HuH-7.5 (cell line): ENCODE results near the gene ZFAND3.

Experiments used
- DNase-seq: peaks from one replicate; pipeline ENCODE4 v3.0.0; 2011; ENCODE audit warnings: low spot score

ZFAND3 gene

DNA sequence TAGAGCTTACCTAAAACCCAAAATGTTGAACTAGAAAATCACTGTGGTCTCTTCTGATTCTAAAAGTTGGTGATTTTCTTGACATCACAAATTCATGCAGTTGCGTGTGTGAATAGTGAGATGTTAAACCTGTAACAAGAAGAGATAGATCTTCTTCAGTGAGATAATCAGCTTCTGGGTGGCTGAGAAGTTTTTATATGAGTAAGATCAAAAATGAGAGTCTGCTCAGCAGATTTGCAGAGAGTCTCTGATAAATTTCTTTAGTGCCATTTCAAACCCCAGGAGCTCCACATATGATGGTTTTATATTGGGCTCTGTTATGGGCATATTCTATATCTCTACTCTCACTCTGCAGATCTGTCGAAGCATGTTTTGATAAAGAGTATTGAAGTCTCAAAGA lies 185.4 kb downstream of the ZFAND3 start:
- no peak for DNase-seq

DNA sequence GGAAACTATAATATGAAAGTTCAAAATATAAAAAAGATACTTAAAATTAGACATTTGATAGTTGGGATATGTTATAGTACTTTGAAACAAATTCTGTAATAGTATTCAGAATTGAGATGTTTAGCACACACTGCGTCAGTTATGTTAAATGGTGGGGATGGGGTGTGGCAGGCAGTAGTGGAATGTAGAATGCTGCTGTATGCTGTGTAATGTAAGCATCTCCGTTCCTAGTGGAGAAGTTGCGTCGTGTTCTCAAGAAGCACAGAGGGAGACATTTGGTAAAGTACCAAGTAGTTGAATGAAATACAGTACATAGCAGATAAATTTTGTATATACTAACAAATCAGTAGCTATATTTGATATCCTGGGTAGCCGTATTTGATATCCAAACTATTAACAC lies 192.4 kb downstream of the ZFAND3 start:
- DNase-seq = no peak

DNA sequence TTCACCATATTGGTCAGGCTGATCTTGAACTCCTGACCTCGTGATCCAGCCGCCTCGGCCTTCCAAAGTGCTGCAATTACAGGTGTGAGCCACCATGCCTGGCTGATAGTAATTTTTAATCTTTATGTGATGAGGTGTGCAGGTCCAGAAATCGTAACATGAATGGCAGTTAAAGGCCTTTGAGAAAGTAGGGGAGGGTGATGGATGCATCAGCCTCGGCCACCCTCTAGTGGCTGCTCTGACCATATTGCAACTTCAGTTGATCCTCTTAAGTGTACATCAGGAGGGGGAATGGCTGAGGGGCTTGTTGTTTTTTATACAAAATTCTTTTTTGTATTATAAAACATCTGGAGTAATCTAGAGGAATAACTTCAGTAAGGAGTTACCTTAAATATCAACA lies 193.0 kb downstream of the ZFAND3 start:
- DNase-seq = no peak

DNA sequence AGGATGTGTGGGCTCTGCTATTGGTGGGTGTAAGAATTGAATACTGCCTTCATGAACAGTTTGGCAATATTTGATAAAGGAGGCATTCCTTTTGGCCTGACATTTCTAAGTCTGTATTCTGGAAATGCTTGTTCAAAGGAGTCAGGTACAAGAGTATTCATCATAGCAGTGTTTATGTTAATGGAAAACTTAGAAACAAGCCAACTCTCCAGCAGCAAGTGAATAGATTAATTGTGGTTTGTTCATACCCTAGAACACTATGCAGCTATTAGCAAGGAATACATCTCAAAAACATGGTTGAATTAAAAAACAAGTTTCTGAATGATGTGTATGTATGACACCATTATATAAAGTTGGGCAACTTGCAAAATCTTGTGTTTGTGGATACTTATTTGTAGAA lies 195.8 kb downstream of the ZFAND3 start:
- DNase-seq = no peak

DNA sequence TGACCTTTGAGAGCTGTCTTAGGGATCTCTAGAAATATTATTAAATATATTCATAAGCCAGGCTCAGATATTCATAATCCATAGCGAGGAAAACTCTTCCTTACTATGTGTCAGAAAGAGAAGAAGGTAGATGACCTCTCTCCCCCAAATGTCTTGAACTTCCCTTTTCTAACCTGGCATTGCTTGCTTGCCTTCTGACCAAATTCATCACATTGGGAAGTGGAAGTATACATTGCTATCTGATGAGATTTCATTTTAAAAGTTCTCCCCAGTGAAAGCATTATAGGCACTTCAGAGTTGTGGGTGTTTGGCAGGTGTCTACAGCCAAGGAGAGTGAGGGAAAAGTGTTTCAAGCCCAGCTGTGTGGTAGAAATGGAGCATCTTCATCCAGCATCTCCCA lies 197.3 kb downstream of the ZFAND3 start:
- no peak for DNase-seq

DNA sequence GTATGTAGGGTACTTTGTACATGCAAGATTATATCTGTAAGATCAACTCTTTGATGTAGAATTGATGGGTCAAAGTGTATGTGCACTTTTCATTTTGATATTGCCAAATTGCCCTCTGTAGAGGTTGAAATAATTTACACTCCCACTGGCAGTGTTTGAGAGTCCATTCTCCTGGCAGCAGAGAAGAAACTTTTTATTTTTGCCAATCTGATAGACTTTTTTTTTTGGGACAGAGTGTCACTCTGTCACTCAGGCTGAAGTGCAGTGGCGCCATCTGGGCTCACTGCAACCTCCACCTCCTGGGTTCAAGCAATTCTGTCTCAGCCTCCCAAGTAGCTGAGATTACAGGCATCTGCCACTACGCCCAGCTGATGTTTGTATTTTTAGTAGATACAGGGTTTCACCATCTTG lies 199.2 kb downstream of the ZFAND3 start:
- DNase-seq = no peak

DNA sequence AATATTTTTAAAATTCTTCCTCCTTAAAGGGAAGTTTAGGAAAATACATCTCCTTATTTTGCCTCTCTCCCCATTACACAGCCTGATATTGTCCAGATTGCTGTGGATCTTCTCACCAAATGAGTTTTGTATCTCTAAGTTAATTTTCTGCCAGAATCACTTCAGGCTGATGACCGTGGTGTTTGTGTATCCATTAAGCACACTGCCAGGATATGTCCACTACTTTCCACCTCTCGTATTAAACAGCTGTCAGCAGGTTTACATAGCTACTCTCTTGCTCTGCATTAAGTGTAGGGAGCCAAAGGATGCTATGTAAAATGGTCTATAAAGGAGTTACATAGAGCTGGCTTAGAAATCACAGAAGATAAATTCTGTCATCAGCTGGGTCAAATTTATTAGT lies 201.1 kb downstream of the ZFAND3 start:
- DNase-seq = no peak

DNA sequence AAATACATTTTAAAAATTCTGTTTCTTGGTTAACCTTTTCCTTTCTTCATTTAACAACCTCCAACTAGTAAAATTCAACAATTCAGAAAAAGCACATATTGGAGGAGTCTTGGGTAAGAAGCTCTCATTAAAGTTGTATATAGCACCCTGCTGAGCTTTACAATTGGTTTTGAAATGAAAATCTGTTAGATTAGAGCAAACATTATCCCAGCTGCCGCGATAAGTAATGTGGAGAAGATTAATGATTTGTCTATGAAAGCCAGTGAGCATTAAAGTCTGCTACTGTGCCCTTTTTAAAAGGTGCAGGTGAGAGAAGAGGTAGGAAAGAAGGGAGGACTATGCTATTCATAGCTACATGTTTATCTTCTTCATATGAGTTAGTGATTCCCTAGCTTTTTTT lies 201.5 kb downstream of the ZFAND3 start:
- DNase-seq = no peak

DNA sequence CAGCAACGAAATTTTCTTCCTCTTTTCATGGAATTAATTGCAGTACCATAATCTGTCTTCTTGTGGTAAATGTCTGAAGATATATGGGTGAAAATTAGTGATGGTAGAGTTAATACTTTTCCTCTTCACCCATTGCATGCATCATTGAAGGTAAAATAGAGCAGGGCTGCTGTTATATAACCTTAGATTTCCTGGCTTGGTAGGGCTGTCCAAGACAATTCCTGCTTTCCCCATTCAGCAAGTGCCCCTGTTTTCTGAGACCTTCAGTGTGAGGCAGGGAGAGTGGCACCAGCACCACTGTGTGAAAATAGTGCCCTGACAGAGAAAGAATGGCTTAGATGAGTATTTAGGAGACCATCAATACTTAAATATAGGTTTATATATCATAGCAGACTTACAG lies 202.0 kb downstream of the ZFAND3 start:
- no peak for DNase-seq

DNA sequence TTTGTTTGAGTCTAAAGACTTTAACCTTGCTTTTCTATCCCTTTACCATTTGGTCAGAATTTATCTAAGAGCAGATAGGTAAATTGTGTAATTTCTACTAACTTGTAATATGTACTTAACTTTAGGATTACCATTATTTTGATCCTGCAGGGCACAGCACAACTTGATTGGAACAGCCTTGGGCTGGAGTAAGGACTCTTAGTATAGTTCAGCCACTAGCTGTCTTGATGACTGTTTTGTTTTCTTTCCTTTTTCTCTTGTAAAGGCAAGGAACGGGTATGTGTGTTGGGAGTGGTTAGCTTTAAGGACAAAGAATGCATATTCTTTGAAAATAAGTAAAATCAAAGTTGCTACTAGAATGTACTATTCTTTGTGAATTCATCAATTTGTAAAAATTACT lies 203.2 kb downstream of the ZFAND3 start:
- DNase-seq = no peak

DNA sequence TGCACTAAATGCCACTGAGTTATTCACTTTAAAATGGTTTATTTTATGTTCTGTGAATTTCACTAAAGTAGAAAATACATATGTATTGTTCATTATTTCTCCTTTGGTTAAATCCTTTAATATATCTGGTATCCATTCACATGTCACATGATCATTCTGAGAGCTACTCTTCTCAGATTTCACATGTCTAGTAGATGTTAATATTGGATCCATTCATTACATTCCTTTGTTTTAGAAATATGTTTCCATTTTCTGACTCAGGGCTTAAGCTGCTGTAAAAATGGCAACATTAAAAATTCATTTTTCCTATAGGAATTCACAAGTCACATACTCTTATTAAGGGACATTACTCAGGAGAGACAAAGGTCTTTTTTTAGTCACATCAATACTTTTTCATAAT lies 205.4 kb downstream of the ZFAND3 start:
- DNase-seq = no peak

DNA sequence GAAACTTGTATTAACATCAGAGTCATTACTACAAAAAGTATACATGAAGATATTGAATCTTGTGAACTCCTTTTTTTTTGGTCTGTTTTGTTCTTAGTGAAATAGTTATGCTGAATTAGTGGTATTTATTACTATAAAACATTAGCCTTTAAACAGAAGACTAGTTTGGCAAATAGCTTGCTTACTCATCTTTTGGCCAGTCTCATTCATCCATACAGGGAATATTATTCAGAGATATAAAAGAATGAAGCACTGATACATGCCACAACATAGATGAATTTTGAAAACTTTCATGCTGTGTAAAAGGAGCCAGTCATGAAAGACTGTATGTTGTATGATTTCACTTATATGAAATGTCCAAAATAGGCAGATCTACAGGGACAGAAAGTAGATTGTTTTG lies 205.9 kb downstream of the ZFAND3 start:
- no peak for DNase-seq

DNA sequence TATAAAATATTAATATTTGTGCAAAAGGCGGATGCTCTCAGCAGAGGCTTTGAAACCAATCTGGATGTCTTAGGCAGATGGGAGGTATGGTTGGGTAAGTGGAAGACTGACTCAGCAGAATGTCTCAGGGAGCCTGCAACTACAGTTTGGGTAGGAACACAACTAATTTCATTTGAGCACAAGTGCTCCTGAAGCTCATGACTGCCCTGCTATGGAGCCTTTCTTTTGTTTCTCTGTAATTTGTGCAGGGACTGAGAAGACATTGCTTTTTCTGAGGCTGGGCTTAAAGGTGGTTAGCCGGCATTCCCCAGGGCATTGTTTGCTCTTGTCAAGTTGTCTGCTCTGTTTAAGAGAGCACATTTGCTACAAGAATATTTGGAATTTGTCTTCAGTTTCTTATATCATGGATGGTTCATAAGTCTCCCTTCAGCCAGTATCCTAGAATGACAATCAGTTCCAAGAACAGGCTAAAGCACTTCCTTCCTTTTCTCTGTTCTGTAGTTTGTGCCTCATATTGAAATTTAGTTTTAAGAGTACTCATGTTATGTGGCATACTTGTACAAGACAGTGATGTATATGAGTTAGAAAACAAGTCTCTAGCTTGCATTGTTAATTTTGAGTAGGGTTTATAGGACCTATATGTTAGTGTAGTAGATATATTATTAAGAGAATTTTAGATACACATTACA lies 208.3 kb downstream of the ZFAND3 start:
- no peak for DNase-seq

DNA sequence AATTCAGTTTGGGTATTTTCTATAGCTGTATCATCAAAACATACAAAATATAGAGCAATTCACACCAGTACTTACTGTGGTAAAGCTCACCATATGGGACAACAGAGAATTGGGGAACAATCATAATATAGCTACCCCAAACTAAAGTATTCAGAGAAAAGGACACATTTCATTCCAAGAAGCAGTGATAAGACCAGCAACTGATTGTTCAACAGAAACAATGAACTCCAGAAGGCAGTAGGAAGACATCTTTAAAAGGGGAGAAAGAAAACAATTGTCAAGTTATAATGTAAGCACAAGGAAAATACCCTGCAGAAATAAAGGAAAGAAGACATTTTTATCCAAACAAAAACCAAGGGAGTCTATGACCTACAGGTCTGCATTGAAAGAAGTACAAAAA lies 210.9 kb downstream of the ZFAND3 start:
- DNase-seq = no peak

DNA sequence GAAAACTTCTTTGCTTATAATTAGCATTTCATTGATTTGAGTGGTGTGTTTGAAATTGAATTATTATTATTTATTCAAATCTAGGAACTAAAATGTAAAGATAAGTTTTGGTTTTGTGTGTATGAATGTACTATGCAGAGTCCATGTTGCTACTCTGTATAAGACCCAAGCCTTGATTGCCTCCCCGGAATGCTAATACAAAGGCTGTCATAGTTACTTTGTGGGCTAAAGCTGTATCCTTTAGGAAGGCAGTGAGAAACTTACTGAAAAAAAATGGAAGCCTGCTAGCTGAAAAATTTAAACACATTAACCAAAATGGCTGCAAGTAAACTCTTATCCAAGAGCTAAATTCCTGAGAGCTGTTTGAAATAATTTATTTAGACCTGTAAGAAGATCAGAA lies 213.3 kb downstream of the ZFAND3 start:
- no peak for DNase-seq

DNA sequence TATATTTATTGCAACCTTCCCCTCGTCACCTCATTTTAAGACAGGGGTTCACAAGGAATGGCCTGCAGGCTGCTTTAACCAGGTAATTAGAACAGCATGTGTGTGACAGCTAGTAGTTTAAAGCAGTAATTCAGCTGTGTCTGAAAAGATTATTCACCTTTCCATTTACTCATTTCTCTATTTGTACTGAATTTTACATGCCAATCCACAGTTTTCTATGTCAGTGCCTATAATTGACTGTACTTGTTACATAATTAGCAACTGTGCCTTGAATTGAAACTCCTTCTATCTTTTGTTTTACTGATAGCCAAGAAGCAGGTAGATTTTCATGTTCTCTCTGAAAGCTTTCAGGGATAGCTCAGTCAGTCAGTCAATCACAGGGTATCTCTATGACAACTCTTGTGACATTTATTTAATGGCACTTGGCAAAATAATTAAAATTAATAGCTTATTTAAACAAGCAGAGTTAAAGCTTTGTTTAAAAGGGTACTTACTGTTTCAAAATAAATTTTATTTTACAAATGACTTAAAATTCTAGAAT lies 214.0 kb downstream of the ZFAND3 start:
- no peak for DNase-seq

DNA sequence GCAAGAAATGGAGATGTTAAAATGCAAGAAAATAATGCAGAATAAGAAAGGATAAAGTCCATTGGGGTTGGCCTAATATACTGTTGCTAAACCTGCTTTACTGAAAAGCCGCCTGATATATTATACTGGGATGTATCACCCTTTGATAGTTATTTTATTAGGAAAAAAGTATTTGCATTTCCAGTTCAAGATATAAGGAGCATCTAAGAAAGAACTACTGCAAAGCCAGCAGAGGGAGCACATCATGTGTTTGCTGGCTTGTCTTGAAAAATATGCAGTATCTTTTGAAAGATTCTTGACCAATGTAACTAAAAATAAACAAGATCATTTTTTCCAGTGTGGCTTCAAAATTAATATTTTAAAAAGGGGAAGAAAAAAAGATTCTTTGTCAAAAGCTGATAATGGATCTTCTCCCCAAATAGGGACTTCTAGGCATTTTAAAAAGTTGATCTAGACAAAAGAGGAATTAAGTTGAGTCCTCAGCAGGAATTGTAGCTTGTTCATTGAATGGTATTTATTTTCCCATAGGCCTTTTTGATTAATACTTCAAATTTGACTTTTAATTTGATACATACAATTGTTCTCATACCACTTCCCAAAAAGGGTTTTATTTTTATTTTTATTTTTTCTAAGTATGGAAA lies 214.9 kb downstream of the ZFAND3 start:
- DNase-seq = no peak

DNA sequence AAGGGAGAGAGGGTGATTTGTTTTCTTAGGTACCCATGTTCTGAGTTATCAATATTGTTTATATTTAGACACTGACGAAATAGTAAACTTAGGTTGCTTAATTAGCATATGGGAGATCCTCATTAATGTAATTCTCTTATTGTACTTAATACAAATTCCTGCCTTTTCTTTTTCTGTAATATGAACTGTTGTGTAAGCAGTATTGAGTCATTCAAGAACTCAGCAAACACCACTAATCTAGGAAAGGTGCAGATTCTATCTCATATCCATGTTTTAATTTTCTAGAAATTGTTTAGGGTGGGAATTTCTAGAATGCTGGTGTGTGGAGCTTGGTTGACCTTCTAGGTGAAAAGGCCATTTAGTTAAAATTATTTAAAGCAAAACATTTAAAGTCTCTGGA lies 216.0 kb downstream of the ZFAND3 start:
- no peak for DNase-seq

DNA sequence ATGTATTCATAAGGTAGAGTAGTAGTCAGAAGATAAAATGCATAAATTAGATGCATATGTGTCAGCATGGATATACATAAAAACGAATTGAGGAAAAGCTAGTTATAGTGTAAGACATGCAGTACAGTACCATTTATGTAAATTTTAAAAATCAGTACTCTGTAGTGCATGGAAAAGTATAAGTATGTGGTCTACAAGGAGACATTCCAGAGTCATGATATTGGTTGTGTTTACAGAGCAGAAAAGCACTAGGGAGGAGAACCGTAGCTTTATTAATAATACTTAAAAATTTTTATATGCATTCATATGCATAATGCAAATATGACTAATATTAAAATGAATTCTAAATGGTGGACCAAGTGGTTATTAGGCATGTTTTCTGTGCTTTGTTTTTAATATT lies 220.0 kb downstream of the ZFAND3 start:
- no peak for DNase-seq

DNA sequence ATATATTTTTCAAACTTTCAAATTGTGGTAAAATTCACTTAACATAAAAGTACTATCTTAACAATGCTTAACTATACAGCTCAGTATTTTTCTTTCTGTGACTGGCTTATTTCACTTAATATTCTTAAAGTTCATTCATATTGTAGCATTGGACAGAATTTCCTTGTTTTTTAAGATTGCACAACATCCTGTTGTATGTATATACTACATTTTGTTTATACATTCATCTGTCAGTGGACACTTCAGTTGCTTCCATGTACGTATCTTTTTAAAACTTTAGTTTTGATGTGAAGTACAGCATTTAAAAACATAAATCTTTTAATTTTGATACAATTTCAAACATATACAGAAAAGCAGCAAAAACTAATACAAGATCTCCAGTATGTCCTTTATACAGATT lies 220.7 kb downstream of the ZFAND3 start:
- DNase-seq = no peak

DNA sequence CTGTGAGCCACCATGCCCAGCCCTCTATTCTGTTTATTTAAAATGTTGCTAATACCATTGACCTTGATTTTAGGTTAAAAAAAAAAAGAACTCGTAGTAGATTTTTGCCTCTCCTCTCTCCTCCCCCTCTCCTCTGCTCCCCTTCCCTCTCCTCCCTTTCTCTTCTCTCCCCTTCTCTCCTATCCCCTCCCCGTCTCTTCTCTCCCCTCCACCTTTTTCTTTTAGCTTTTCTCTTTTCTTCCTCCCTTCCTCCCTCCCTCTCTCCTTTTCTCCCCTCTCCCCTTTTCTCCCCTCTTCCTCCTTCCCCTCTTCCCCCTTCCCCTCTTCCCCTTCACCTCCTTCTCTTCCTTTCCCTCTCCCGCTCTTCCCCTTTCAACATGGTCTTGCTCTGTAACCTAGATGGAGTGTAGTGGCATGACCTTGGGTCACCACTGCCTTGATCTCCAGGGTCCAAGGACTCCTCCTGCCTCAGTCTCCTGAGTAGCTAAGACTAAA lies 223.8 kb downstream of the ZFAND3 start:
- DNase-seq = no peak

DNA sequence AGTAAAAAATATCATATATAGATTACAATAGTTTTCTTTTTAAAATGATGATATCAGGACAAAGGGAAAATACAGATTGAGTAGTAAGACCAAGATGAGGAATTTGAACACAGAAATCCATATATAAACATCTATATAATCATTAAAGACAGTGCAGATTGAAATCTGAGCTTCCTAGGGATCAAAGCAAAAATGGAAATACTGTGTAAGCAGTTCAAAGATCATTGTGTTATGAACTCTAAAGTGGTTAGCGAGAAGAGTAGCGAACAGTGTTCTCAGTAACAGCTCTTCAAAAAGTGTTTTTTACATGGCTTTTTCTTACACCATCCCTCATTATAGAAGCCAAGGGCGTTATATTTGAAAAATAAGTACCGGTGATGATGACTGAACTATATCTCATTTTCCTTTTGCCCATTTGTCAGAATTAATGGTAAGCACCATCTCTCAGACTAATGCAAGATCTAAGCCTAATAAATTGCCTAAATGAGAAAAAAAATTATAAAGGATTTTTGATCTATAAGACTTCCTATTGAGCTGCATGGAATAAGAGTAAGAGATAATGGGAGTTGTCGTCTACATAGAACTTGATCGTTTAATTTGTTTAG lies 226.3 kb downstream of the ZFAND3 start:
- DNase-seq = no peak

DNA sequence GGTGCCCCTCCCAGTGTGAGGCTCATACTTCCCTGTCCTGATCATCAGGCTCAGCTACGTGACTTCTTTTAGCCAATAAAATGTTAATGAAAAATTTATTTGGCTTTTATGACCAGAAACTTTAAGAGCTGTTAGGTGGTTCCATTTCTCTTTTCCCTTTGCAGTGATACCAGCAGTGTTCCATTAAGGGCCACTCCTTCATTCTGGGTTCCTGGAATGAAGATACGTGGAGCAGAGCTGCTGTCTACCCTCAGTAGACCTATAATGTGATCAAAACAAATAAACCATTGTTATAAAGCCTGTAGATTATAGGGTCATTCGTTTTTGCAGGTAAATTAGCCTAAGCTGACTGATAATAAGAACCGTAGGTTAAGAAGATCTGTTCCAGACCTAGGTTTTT lies 228.0 kb downstream of the ZFAND3 start:
- DNase-seq = no peak
